Suppressor macrophage treated with lipopolysaccharide for 1 hour (primary cell): ENCODE data around the gene KRTAP9-3.
"Not testable (repeated sequence)": the region's sequence is repeated elsewhere in the genome, so short reads cannot be mapped to it uniquely, and the experiment has no call there.

Source experiments
- DNase-seq, 3 donors: peaks; one replicate each; pipeline ENCODE4 v3.0.0-alpha.2; 2020 to 2022

Gene KRTAP9-3

GRCh38 chr17:41251261-41251660 lies 19.0 kb downstream of the KRTAP9-3 start:
- DNase-seq: no peak

- no peak for DNase-seq
Measured at GRCh38 chr17:41254861-41255260, 22.6 kb downstream of the KRTAP9-3 start.

DNA sequence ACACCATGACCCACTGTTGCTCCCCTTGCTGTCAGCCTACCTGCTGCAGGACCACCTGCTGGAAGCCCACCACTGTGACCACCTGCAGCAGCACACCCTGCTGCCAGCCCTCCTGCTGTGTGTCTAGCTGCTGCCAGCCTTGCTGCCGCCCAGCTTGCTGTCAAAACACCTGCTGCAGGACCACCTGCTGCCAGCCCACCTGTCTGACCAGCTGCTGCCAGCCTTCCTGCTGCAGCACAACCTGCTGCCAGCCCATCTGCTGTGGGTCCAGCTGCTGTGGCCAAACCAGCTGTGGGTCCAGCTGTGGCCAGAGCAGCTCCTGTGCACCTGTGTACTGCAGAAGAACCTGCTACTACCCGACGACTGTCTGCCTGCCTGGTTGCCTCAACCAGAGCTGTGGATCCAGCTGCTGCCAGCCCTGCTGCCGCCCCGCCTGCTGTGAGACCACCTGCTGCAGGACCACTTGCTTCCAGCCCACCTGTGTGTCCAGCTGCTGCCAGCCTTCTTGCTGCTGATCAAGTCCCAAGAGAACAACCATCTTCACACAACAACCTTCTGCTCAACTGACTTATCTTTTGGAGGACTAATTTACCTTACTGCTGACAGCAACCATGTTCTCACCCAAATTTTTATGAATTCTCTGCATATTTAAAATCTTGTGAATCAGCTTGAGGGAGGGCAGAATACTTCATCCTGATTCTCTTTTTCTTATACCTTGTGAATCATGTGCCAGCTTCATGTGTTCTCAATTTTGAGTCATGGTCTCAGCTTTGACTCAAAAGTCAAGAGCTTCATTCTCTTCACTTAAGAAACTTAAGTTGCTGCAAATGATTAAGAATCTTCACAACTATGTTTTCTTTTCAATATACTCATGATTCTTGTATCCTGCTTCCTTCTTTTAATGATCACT lies 23.4 kb downstream of the KRTAP9-3 start, which contains the start of gene KRTAP9-9:
Gene KRTAP9-9 (plus strand): TSS at position 4 of the 910 bp plus-strand sequence.
- DNase-seq: not testable (repeated sequence)

DNA sequence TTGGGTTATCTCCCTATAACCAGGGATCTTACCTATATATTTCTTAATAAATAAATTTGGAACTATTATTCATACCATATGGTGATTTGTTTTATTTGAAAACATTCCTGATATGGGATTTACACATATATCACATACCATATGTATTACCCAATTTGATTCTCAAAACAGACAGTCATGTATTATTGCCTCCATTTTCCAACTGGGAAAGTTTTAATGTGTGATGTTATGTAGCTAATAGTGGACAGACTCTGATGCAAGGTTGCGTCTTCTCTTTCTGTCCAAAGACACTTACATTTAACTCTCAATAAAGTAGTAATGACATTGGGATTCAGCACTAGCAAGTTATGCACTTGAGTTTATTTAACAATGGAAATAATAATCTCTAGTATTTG lies 24.0 kb downstream of the KRTAP9-3 start:
- DNase-seq: no peak

- no peak for DNase-seq
Measured at GRCh38 chr17:41258406-41258805, 26.2 kb downstream of the KRTAP9-3 start.

GRCh38 chr17:41263212-41263611 lies 31.0 kb downstream of the KRTAP9-3 start:
- no peak for DNase-seq

GRCh38 chr17:41264599-41264998 lies 32.4 kb downstream of the KRTAP9-3 start:
- no peak for DNase-seq

GRCh38 chr17:41265078-41265477 lies 32.8 kb downstream of the KRTAP9-3 start, which contains the start of gene KRTAP9-6:
Gene KRTAP9-6 (plus strand): TSS chr17:41265378. CDS start chr17:41265378, 0 bp downstream.
- DNase-seq: no peak

GRCh38 chr17:41267711-41268110 lies 35.5 kb downstream of the KRTAP9-3 start:
- no peak for DNase-seq

DNA sequence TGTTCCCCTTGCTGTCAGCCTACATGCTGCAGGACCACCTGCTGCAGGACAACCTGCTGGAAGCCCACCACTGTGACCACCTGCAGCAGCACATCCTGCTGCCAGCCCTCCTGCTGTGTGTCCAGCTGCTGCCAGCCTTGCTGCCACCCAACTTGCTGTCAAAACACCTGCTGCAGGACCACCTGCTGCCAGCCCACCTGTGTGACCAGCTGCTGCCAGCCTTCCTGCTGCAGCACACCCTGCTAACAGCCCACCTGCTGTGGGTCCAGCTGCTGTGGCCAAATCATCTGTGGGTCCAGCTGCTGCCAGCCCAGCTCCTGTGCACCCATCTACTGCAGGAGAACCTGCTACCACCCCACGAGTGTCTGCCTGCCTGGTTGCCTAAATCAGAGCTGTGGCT lies 39.1 kb downstream of the KRTAP9-3 start:
- DNase-seq: not testable (repeated sequence)

DNA sequence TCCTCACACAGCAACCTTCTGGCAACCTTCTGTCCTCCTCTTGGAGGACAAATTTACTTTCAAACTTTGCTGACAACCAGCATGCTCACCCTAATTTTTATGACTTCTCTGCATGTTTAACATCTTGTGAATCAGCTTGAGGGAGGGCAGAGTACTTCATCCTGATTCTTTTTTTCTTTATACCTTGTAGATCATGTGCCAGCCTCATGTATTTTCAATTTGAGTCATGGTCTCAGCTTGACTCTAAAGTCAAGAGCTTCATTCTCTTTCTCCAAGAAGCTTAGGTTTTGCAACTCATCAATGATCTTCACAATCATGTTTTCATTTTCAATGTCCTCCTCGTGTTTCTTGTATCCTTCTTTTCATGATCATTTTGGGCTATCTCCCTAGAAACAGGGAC lies 39.6 kb downstream of the KRTAP9-3 start:
- no peak for DNase-seq

- not testable (repeated sequence) for DNase-seq
Measured at GRCh38 chr17:41275648-41276190, 43.5 kb downstream of the KRTAP9-3 start, which contains the start of gene KRTAP9-7. Gene KRTAP9-7 (plus strand): TSS chr17:41275698. CDS start chr17:41275698, 0 bp downstream.

DNA sequence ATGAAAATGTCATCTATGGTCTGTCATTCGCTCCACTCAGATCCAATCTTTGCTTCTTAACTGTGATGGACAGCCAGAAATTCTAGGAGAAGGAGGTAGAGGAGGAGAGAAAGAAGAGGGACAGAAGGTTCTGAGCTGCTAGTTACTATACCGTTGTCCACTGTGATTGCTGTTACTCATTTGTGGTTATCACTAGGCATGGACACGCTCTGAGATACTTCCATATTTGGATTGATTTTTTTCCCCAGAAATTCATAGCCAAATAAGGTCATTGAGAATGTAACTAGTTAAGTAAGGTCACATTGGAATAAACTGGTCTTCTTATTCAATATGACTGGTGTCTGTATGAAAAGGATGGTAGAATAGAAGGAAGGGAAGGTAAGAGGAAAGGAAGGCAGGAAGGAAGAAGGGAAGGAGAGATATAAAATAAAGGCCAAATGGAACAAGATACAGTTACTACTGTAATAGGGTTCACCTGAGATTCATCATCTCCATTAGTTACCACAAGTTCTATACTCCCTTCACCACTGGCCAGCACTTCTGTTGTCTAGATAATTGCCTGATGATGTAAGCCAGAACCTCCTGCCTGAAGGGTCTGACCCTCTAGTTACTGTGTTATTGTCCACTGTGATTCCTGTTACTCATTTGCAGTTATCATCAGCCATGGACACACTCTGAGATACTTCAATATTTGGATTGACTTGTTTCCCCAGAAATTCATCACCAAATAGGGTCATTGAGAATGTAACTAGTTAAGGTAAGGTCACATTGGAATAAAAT lies 46.1 kb downstream of the KRTAP9-3 start:
- no peak for DNase-seq
